Right kidney (tissue), 1 donor: Measurements from ENCODE around the gene CD79B.
"Not testable (repeated sequence)": the region's sequence is repeated elsewhere in the genome, so short reads cannot be mapped to it uniquely, and the experiment has no call there.

Source experiments
- DNase-seq: peaks from one replicate; pipeline ENCODE4 v3.0.0-alpha.2; 2016

CD79B gene

GRCh38 chr17:63911041-63911635, 21.0 kb downstream of the CD79B start, which contains the start of gene CSHL1:
Gene CSHL1 (minus strand): TSS chr17:63911258. CDS start chr17:63911196, 62 bp downstream.
- no peak for DNase-seq

- no peak for DNase-seq
These were observed 22.0 kb downstream of the CD79B start for GRCh38 chr17:63910096-63910495.

- not testable (repeated sequence) for DNase-seq
These were observed 22.5 kb downstream of the CD79B start for GRCh38 chr17:63909586-63909985.

- DNase-seq, result not testable (repeated sequence)
These were observed 24.9 kb downstream of the CD79B start for GRCh38 chr17:63907161-63907778.

- DNase-seq, result not testable (repeated sequence)
These were observed 27.3 kb downstream of the CD79B start for GRCh38 chr17:63904796-63905195.

- not testable (repeated sequence) for DNase-seq
These were observed 28.3 kb downstream of the CD79B start for GRCh38 chr17:63903787-63904201.

GRCh38 chr17:63901971-63902370, 30.2 kb downstream of the CD79B start:
- not testable (repeated sequence) for DNase-seq

GRCh38 chr17:63898899-63899798, 33.0 kb downstream of the CD79B start:
- not testable (repeated sequence) for DNase-seq

GRCh38 chr17:63896524-63897354, 35.4 kb downstream of the CD79B start, which contains the start of gene CSH1:
Gene CSH1 (minus strand): TSS chr17:63896574. CDS start chr17:63896511, 63 bp downstream.
- DNase-seq, result not testable (repeated sequence)

- not testable (repeated sequence) for DNase-seq
These were observed 37.3 kb downstream of the CD79B start for GRCh38 chr17:63894821-63895220.

GRCh38 chr17:63894021-63894420, 38.1 kb downstream of the CD79B start:
- DNase-seq, result not testable (repeated sequence)

GRCh38 chr17:63892316-63893037, 39.7 kb downstream of the CD79B start:
- DNase-seq, result not testable (repeated sequence)

GRCh38 chr17:63889026-63889848, 42.9 kb downstream of the CD79B start:
- DNase-seq, result not testable (repeated sequence)

GRCh38 chr17:63885119-63885518, 47.0 kb downstream of the CD79B start:
- not testable (repeated sequence) for DNase-seq

- DNase-seq, result not testable (repeated sequence)
These were observed 49.5 kb downstream of the CD79B start for GRCh38 chr17:63882626-63883126.

- no peak for DNase-seq
These were observed 50.1 kb downstream of the CD79B start, which contains the start of gene GH2 for GRCh38 chr17:63881935-63882601. Gene GH2 (minus strand): TSS chr17:63881944. CDS start chr17:63881801, 143 bp downstream.

- not testable (repeated sequence) for DNase-seq
These were observed 50.8 kb downstream of the CD79B start for GRCh38 chr17:63881337-63881736.

GRCh38 chr17:63880706-63881105, 51.4 kb downstream of the CD79B start:
- DNase-seq, result no peak
